Panc1 (cell line): Measurements from ENCODE around the gene NKPD1. TPM values are rescaled to one million over a fixed set of nuclear protein-coding genes. Genes with fewer than 3 reads are reported as not detected.

ENCODE experiments used
- ATAC-seq: fragments of 200-7000 bp; cut with Tn5 transposase; 2 replicates; pipeline ENCODE4 v1.9.1; 2020; ENCODE audit warnings: mild to moderate bottlenecking, moderate library complexity
- BruUV-seq: library from RNA; stranded (reverse); fragments of 400-500 nt; replicated peaks from 2 replicates; lab custom pipeline; 2021; lab: Mats Ljungman, UMichigan
- CTCF ChIA-PET: fragments of 300-600 bp; sonication (Branson Sonifier 250); formaldehyde crosslinking; loops from one replicate; lab custom pipeline; 2022; ENCODE audit warnings: antibody characterized with exemption; lab: Charles Lee
- POLR2A ChIA-PET: fragments of 300-600 bp; sonication (Branson Sonifier 250); formaldehyde crosslinking; loops from one replicate; lab custom pipeline; 2022; ENCODE audit warnings: antibody characterized with exemption; lab: Charles Lee
- DNase-seq: peaks from one replicate; pipeline ENCODE4 v3.0.0-alpha.2; 2010; ENCODE audit warnings: low read depth, low spot score
- H3K27ac ChIP-seq: 2 replicates; pipeline ENCODE4 v1.5.1; 2011; ENCODE audit warnings: mild to moderate bottlenecking, low read length, inconsistent platforms
- H3K27me3 ChIP-seq: fragments of 200-500 bp; sonication (Bioruptor generic); 2 replicates; pipeline ENCODE4 v1.6.0; 2014; ENCODE audit warnings: low read length, inconsistent platforms; ENCODE audit not compliant: control insufficient read depth, insufficient read depth
- H3K36me3 ChIP-seq: fragments of 200-500 bp; sonication (Bioruptor generic); 2 replicates; pipeline ENCODE4 v1.5.1; 2014; ENCODE audit warnings: inconsistent platforms, mild to moderate bottlenecking, low read length, moderate library complexity; ENCODE audit not compliant: control insufficient read depth, insufficient read depth
- H3K4me1 ChIP-seq: 2 replicates; pipeline ENCODE4 v1.5.1; 2011; ENCODE audit warnings: inconsistent platforms, mild to moderate bottlenecking, low read length, moderate library complexity; ENCODE audit not compliant: control insufficient read depth, insufficient read depth
- H3K4me3 ChIP-seq, 2 experiments: 2 replicates each; pipeline ENCODE4 v1.5.1; 2011 to 2012; ENCODE audit warnings: low read depth in 2 of 2, low read length in 2 of 2, mild to moderate bottlenecking in 2 of 2, inconsistent platforms in 1 of 2, moderate library complexity in 1 of 2
- H3K9me3 ChIP-seq: fragments of 200-500 bp; sonication (Bioruptor generic); 2 replicates; pipeline ENCODE4 v1.5.1; 2014; ENCODE audit warnings: low read depth, mild to moderate bottlenecking, inconsistent platforms, low read length, moderate library complexity; ENCODE audit not compliant: control insufficient read depth, insufficient read depth
- POLR2AphosphoS5 ChIP-seq: IDR thresholded peaks from 2 replicates; pipeline ENCODE4 v1.6.1; 2012; ENCODE audit warnings: mild to moderate bottlenecking, low read depth, low read length, moderate library complexity
- REST ChIP-seq, 2 experiments: IDR thresholded peaks; 2 replicates each; pipeline ENCODE4 v1.6.1; 2011 to 2012; ENCODE audit warnings: low read depth in 2 of 2, control low read depth in 1 of 2, low read length in 1 of 2, mild to moderate bottlenecking in 1 of 2, moderate library complexity in 1 of 2; ENCODE audit not compliant: insufficient read depth in 1 of 2
- SIN3A ChIP-seq: IDR thresholded peaks from 2 replicates; pipeline ENCODE4 v1.6.1; 2012; ENCODE audit warnings: low read depth, mild to moderate bottlenecking, low read length, moderate library complexity, borderline replicate concordance; ENCODE audit not compliant: insufficient read depth
- TCF7L2 ChIP-seq: IDR thresholded peaks from 2 replicates; pipeline ENCODE4 v1.6.1; 2011; ENCODE audit warnings: mild to moderate bottlenecking, low read depth, low read length, inconsistent platforms
- in situ Hi-C: cut with HindIII; loops from 2 replicates; pipeline ENCODE4 v1.10.0; 2016; ENCODE audit warnings: low sequenced_read_pairs, low pct_unique_long_range_greater_than_20kb
- intact Hi-C: fragments of 100-400 bp; cut with micrococcal nuclease; formaldehyde crosslinking; loops from one replicate; pipeline ENCODE4 v1.10.0; 2022; ENCODE audit not compliant: unreplicated experiment
- total RNA-seq: library from RNA; stranded (reverse); gene quantifications from one replicate; pipeline ENCODE4 v1.2.1, GENCODE V29; 2021; ENCODE audit not compliant: unreplicated experiment
- TF ChIP-seq, protein P1 (sequence below): fragments of 450-650 bp; IDR thresholded peaks from 2 replicates; pipeline ENCODE4 v1.5.1; 2017; ENCODE audit warnings: mild to moderate bottlenecking

NKPD1 gene
- total RNA-seq, 1 experiment from 2014 or later = 0.05 TPM

- Histone ChIP-seq H3K4me3 (no peak overlapping the region), H3K27ac (no peak overlapping the region), H3K36me3 (no peaks in the 10 kb centered on the region), H3K9me3 (no peaks in the 10 kb centered on the region), H3K4me1 (no peaks in the 10 kb centered on the region), H3K27me3 (no peaks in the 10 kb centered on the region)
- ChIA-PET POLR2A (no interaction called here), CTCF (no interaction called here)
- BruUV-seq = no TSS peak
- TF ChIP-seq SIN3A = no peak
- no peak for TF ChIP-seq TCF7L2
- TF ChIP-seq POLR2AphosphoS5 = no peak
- ATAC-seq (no peak), DNase-seq (no peak)
- in situ Hi-C loops = no loop called here
- intact Hi-C loops = no loop called here
Observed at GRCh38 chr19:45125360-45125759, 35.4 kb downstream of the NKPD1 start.

- POLR2A ChIA-PET = no interaction called here
- no peaks in the 10 kb centered on the region for H3K4me1 ChIP-seq
- H3K27me3 ChIP-seq = no peaks in the 10 kb centered on the region
- ATAC-seq (no peak), DNase-seq (no peak)
- CTCF ChIA-PET = no interaction called here
- TF ChIP-seq TCF7L2 (no peak), POLR2AphosphoS5 (no peak), REST (IDR thresholded peaks at IDR 0.05; ENCODE audit: insufficient read depth in 1 of 2, low read depth in 2 of 2, low read length in 1 of 2) (no peak), SIN3A (no peak)
- TF ChIP-seq, protein P1, sequence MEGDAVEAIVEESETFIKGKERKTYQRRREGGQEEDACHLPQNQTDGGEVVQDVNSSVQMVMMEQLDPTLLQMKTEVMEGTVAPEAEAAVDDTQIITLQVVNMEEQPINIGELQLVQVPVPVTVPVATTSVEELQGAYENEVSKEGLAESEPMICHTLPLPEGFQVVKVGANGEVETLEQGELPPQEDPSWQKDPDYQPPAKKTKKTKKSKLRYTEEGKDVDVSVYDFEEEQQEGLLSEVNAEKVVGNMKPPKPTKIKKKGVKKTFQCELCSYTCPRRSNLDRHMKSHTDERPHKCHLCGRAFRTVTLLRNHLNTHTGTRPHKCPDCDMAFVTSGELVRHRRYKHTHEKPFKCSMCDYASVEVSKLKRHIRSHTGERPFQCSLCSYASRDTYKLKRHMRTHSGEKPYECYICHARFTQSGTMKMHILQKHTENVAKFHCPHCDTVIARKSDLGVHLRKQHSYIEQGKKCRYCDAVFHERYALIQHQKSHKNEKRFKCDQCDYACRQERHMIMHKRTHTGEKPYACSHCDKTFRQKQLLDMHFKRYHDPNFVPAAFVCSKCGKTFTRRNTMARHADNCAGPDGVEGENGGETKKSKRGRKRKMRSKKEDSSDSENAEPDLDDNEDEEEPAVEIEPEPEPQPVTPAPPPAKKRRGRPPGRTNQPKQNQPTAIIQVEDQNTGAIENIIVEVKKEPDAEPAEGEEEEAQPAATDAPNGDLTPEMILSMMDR = no peak
- in situ Hi-C loops (no loop called here), intact Hi-C loops (no loop called here)
- no TSS peak for BruUV-seq
- H3K9me3 ChIP-seq = no peaks in the 10 kb centered on the region
- H3K4me3 ChIP-seq = no peak overlapping the region
- H3K36me3 ChIP-seq = no peaks in the 10 kb centered on the region
- H3K27ac ChIP-seq = no peak overlapping the region
Observed at GRCh38 chr19:45124021-45124420, 36.8 kb downstream of the NKPD1 start.

DNA sequence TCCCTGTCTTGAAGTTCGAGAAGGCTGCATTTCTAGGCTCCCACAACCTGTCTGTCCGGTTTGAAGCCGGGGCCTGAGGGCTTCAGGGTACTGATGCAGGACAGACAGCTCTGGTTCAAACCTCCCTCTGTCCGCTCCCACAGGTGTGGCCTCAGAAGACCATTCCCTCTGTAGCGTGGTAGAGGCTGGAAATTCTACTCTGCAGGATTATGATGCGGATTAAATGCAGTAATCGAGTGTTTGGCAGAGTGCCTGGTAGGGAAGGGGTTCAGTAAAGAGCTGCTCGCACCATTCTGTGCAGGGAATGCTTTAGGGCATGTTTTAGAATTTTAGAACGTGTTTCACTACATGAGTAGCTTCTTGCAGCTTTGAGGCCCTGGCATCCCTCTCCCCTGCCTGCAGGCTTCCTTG, 37.3 kb downstream of the NKPD1 start:
- Histone ChIP-seq H3K4me3 (no peak overlapping the region), H3K36me3 (no peaks in the 10 kb centered on the region), H3K27me3 (no peaks in the 10 kb centered on the region), H3K27ac (no peak overlapping the region), H3K9me3 (no peaks in the 10 kb centered on the region), H3K4me1 (no peaks in the 10 kb centered on the region)
- intact Hi-C loops = no loop called here
- in situ Hi-C loops = no loop called here
- BruUV-seq = no TSS peak
- ATAC-seq (no peak), DNase-seq (no peak)
- POLR2A ChIA-PET = no interaction called here
- TF ChIP-seq POLR2AphosphoS5 (no peak), REST (IDR thresholded peaks at IDR 0.05; ENCODE audit: insufficient read depth in 1 of 2, low read depth in 2 of 2, low read length in 1 of 2) (no peak), SIN3A (no peak), TCF7L2 (no peak)
- TF ChIP-seq, protein P1 = no peak
- CTCF ChIA-PET = no interaction called here
